AG09309 (cell line): Measurements from ENCODE around the gene ZDHHC4.

Source experiments
- DNase-seq: peaks from one replicate; pipeline ENCODE4 v3.0.0-alpha.2; 2010; ENCODE audit warnings: low read depth
- H3K4me3 ChIP-seq: 2 replicates; pipeline ENCODE4 v1.5.1; 2011; ENCODE audit warnings: mild to moderate bottlenecking, low read depth, low read length, moderate library complexity; ENCODE audit not compliant: control insufficient read depth
- TF ChIP-seq, protein P1 (sequence below): IDR thresholded peaks from 2 replicates; pipeline ENCODE4 v1.5.1; 2011; ENCODE audit warnings: mild to moderate bottlenecking, low read depth, low read length, inconsistent platforms; ENCODE audit not compliant: insufficient read depth, control insufficient read depth; ENCODE audit errors: missing control alignments

The ZDHHC4 gene

DNA sequence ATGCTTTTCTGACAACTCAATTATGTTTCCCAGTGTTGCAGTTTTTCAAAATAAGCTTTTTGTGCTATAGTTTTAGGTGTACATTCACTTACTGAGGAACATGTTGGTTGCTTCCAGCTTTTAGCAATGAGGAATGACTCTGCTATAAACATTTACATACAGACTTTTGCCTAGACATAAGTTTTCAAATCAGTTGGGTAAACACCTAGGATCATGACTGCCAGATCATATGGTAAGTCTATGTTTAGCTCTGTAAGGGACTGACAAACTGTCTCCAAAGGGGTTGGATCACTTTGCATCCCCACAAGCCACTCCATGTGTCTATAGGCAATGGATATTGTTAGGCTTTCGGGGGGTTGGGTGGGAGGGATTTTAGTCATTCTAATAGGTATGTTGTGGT, 15.1 kb upstream of the ZDHHC4 start:
- TF ChIP-seq, protein P1, sequence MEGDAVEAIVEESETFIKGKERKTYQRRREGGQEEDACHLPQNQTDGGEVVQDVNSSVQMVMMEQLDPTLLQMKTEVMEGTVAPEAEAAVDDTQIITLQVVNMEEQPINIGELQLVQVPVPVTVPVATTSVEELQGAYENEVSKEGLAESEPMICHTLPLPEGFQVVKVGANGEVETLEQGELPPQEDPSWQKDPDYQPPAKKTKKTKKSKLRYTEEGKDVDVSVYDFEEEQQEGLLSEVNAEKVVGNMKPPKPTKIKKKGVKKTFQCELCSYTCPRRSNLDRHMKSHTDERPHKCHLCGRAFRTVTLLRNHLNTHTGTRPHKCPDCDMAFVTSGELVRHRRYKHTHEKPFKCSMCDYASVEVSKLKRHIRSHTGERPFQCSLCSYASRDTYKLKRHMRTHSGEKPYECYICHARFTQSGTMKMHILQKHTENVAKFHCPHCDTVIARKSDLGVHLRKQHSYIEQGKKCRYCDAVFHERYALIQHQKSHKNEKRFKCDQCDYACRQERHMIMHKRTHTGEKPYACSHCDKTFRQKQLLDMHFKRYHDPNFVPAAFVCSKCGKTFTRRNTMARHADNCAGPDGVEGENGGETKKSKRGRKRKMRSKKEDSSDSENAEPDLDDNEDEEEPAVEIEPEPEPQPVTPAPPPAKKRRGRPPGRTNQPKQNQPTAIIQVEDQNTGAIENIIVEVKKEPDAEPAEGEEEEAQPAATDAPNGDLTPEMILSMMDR = no peak
- DNase-seq = no peak

DNA sequence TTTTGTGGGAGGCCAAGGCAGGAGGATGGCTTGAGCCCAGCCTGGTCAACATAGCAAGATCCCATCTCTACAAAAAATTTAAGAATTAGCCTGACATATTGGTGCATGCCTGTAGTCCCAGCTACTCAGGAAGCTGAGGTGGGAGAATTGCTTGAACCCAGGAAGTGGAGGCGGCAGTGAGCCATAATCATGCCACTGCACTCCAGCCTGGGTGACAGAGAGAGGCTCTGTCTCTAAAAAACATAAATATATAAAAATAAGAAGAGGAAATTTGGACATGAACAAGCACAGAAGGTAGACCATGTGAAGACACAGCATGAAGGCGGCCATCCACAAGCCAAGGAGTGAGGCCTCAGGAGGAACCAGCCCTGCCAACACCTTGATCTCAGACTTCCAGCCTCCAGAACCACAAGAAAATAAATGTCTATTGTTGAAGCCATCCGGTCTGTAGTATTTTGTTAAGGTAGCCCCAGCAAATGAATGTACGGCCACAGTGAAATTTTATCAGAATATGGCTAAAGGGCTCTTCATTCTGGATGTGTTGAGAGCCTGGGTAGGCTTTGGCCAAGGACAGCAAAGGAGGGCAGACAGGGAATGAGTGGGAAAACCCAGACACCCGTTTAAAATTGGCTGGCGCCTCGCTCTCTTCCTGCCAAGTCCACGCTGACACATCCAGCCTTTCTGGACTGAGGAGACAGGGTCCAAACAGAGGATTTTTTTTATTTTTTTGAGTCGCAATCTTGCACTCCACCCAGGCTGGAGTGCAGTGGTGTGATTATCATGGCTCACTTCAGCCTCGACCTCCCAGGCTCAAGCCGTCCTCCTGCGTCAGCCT, 13.1 kb upstream of the ZDHHC4 start:
- DNase-seq = no peak
- H3K4me3 ChIP-seq = no peak overlapping the region
- TF ChIP-seq, protein P1 = no peak

More for the DNA sequence above, 15.1 kb upstream of the ZDHHC4 start:
- H3K4me3 ChIP-seq = no peak overlapping the region

DNA sequence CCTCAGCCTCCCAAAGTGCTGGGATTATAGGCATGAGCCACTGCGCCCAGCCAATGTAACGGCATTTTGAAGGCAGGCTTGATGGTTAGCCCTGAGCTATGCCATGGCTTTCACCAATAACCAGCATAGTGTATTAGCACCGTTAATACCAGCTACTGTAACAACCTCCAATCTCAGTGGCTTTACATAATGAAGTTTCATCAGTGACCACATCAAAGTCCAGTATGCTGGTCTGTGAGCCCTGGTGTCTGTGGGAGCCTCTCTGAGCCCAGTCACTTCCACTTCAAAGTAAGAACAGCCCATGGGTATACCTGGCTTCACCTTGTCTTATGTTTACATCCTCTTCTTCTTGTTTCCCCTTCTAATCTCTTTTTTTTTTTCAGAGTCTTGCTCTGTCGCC, 11.6 kb upstream of the ZDHHC4 start:
- no peak for DNase-seq
- H3K4me3 ChIP-seq = no peak overlapping the region
- TF ChIP-seq, protein P1 = no peak

DNA sequence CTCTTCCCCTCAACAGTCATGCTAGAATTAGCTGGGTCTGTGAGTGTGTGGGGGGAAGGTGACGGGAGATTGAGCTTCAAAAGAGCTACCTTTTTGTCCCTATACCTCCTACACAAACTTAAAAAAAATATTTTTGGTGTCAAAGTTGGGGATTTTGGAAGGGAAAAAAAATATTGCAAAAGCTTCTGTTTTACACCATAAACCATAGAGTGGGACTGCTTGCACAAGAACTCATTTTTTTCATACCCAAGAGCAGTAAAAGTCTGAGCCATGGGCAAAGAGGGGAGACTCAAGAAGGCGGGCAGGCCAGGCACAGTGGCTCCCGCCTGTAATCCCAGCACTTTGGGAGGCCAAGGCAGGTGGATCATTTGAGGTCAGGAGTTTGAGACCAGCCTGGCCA, 9.4 kb upstream of the ZDHHC4 start:
- TF ChIP-seq, protein P1 = no peak
- no peak for DNase-seq
- no peak overlapping the region for H3K4me3 ChIP-seq

DNA sequence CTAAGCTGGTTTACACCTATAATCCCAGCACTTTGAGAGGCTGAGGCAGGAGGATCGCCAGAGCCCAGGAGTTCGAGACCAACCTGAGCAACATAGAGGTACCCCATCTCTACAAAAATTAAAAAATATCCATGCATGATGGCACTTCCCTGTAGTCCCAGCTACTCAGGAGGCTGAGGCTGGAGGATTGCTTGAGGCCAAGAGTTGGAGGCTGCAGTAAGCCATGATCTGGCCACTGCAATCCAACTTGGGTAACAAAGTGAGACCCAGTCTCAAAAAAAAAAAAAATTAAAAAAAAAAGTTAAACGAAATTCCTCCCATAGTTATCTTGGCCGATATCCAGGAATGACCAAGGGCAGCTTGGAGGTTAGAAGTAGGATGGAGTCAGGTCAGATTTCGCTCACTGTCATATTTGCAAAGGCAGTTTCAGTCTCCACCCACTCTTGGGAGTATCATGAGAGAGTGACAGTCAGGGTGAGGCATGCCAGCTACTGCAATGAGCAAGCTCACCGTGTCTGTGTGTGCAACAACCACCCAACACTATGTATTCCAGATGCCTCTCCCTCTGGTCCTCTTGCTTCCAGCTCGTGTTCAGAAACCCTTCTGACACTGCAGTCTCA, 6.0 kb upstream of the ZDHHC4 start:
- no peak for DNase-seq
- TF ChIP-seq, protein P1 = no peak
- H3K4me3 ChIP-seq = no peak overlapping the region

DNA sequence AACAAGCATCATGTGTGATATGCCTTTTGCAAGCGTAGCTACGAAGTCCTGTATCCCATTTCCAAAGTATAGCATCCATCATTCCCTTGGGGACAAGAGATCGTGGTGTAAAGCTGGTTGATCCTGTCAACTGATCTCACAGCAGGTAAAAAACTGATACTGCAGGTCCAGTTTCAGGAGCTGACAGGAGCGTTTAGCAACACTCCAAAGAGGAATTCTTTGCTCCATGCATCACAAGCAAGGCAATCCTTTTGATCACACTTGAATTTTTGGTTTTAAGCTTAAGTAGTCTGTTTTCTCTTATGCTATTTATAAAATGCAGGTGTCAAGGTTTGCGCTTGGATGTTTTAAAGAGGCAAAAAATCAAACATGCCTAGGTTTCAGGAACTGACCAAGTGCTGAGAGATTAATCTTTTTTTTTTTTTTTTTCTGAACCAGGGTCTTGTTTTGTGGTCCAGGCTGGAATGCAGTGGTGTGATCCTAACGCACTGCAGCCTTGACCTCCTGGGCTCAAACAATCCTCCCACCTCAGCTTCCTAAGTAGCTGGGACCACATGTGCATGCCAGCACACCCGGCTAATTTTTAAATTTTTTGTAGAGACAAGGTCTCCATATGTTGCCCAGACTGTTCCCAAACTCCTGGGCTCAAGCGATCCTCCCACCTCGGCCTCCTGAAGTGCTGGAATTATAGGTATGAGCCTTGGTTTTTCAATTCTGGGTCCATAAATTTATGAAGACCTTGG, 1.8 kb upstream of the ZDHHC4 start:
- H3K4me3 ChIP-seq = no peak overlapping the region
- DNase-seq = no peak
- TF ChIP-seq, protein P1 = no peak
